GM21360 (cell line): ENCODE measurements around the gene DLL4.

Source experiments
- ATAC-seq: cut with Tn5 transposase; IDR thresholded peaks from one replicate; pipeline ENCODE4 v1.9.1; 2021; ENCODE audit warnings: mild to moderate bottlenecking, moderate library complexity; ENCODE audit not compliant: unreplicated experiment

Gene DLL4

GRCh38 chr15:40985541-40986330, 56.6 kb downstream of the DLL4 start:
- ATAC-seq: no peak

- no peak for ATAC-seq
Observed at GRCh38 chr15:40986820-40987219, 57.7 kb downstream of the DLL4 start.

GRCh38 chr15:40988156-40988555, 59.0 kb downstream of the DLL4 start:
- ATAC-seq: no peak
